Osteoblast (primary cell): ENCODE results near the gene FBXL19. TPM values are rescaled to one million over a fixed set of nuclear protein-coding genes. Genes with fewer than 3 reads are reported as not detected.

ENCODE experiments used
- DNase-seq: peaks from one replicate; pipeline ENCODE4 v3.0.0; 2011; ENCODE audit warnings: low spot score, mixed read lengths; ENCODE audit not compliant: insufficient read length; ENCODE audit errors: missing footprints
- H2AFZ ChIP-seq: 2 replicates; pipeline ENCODE4 v1.6.0; 2011; ENCODE audit warnings: mild to moderate bottlenecking, low read length
- H3K27ac ChIP-seq: 2 replicates; pipeline ENCODE4 v1.5.1; 2011; ENCODE audit warnings: mild to moderate bottlenecking, low read depth, low read length, moderate library complexity
- H3K27me3 ChIP-seq: 2 replicates; pipeline ENCODE4 v1.6.0; 2012; ENCODE audit warnings: mild to moderate bottlenecking, control low read depth, inconsistent platforms, low read length, moderate library complexity; ENCODE audit not compliant: insufficient read depth
- H3K36me3 ChIP-seq: 2 replicates; pipeline ENCODE4 v1.5.1; 2011; ENCODE audit warnings: mild to moderate bottlenecking, low read length, control low read depth, moderate library complexity; ENCODE audit not compliant: insufficient read depth
- H3K4me1 ChIP-seq: 2 replicates; pipeline ENCODE4 v1.5.1; 2011; ENCODE audit warnings: mild to moderate bottlenecking, low read length, control low read depth, moderate library complexity; ENCODE audit not compliant: insufficient read depth
- H3K4me2 ChIP-seq: 2 replicates; pipeline ENCODE4 v1.6.0; 2011; ENCODE audit warnings: mild to moderate bottlenecking, low read length; ENCODE audit not compliant: insufficient read depth
- H3K4me3 ChIP-seq: fragments of 200-600 bp; sonication (generic); 3 replicates; pipeline ENCODE4 v1.5.1; 2012; ENCODE audit warnings: mild to moderate bottlenecking, low read length, inconsistent platforms; ENCODE audit not compliant: insufficient read depth
- H3K79me2 ChIP-seq: 2 replicates; pipeline ENCODE4 v1.6.0; 2012; ENCODE audit warnings: mild to moderate bottlenecking, low read length, control low read depth, inconsistent platforms; ENCODE audit not compliant: insufficient read depth
- H3K9me3 ChIP-seq: 2 replicates; pipeline ENCODE4 v1.5.1; 2011; ENCODE audit warnings: low read depth, low read length, control low read depth
- H4K20me1 ChIP-seq: 2 replicates; pipeline ENCODE4 v1.6.0; 2012; ENCODE audit warnings: mild to moderate bottlenecking, low read length, control low read depth; ENCODE audit not compliant: insufficient read depth
- total RNA-seq: library from RNA; depleted of rRNA; stranded (reverse); fragments of >200 nt; gene quantifications from 2 replicates; pipeline ENCODE4 v1.2.3, GENCODE V29; 2012
- TF ChIP-seq, protein P1 (sequence below): IDR thresholded peaks from 2 replicates; pipeline ENCODE4 v1.5.1; 2011; ENCODE audit warnings: mild to moderate bottlenecking, low read depth, low read length, moderate library complexity; ENCODE audit errors: extremely low read depth

The FBXL19 gene
- total RNA-seq, 1 donor, result 14.5 TPM

GRCh38 chr16:30893417-30893743, 30.0 kb upstream of the FBXL19 start:
- Histone ChIP-seq H3K27me3 (no peaks in the 10 kb centered on the region), H2AFZ (peak overlapping the region; percentile 88), H3K4me1 (peaks cover 36% of the 10 kb centered on the region), H3K4me2 (peak overlapping the region; percentile 92), H4K20me1 (no peaks in the 10 kb centered on the region), H3K4me3 (peak overlapping the region; percentile 89), H3K36me3 (peaks cover 14% of the 10 kb centered on the region), H3K79me2 (peaks cover 18% of the 10 kb centered on the region), H3K27ac (peak overlapping the region; percentile 70), H3K9me3 (no peaks in the 10 kb centered on the region)
- TF ChIP-seq, protein P1, sequence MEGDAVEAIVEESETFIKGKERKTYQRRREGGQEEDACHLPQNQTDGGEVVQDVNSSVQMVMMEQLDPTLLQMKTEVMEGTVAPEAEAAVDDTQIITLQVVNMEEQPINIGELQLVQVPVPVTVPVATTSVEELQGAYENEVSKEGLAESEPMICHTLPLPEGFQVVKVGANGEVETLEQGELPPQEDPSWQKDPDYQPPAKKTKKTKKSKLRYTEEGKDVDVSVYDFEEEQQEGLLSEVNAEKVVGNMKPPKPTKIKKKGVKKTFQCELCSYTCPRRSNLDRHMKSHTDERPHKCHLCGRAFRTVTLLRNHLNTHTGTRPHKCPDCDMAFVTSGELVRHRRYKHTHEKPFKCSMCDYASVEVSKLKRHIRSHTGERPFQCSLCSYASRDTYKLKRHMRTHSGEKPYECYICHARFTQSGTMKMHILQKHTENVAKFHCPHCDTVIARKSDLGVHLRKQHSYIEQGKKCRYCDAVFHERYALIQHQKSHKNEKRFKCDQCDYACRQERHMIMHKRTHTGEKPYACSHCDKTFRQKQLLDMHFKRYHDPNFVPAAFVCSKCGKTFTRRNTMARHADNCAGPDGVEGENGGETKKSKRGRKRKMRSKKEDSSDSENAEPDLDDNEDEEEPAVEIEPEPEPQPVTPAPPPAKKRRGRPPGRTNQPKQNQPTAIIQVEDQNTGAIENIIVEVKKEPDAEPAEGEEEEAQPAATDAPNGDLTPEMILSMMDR, result no peak
- DNase-seq, result no peak

DNA sequence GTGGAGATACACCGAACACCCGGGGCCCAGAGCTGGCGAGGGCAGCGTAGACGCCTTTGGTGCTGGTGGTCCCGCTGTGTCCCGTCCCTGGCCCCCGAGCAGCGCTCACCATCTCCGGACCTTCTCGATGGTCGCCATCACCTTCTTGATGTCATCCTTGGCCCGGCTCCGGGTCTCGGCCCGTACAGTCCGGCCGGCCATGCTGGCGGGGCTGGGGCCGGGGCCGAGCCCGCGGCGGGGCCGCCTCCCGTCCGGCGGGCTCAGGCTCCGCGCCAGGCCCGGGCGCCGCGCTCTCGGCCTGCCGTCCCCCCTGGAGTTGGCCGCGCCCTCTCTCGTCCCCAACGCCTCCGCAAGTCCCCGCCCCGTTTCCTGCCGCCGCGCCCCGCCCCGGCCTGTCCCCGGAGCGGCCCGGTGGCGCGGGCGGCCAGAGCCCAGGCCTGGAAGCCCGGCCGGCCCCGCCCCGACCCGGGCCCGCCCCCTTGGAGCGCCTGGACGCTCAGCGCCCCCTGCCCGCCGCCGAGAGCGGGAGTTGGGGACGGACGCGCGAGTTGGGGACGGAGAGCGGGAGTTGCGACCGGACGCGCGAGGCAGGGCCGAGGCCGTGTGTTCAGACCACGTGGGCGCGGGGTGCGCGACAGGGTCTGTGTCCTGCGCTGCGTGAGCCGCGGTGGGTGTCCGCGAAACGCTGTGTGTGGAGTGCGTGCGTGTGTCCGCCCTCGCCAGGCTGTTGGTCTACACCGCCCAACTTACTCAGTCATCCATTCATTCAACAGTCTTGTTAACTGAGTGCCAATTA, 29.4 kb upstream of the FBXL19 start, which contains the start of gene BCL7C:
TSS of gene BCL7C (minus strand) at position 334 of the 796 bp plus-strand sequence. CDS start at position 201, 133 bp downstream.
- peak within 1 kb of the TSS; percentile 95 for H2AFZ ChIP-seq
- TF ChIP-seq, protein P1, result peak; percentile 10
- no peaks in the 10 kb centered on the region for H3K27me3 ChIP-seq
- H3K27ac ChIP-seq, result peak within 1 kb of the TSS; percentile 70
- H3K79me2 ChIP-seq, result peaks cover 18% of the 10 kb centered on the region
- peak within 1 kb of the TSS; percentile 92 for H3K4me2 ChIP-seq
- peaks cover 36% of the 10 kb centered on the region for H3K4me1 ChIP-seq
- H3K9me3 ChIP-seq, result no peaks in the 10 kb centered on the region
- peak; percentile 98 for DNase-seq
- H3K4me3 ChIP-seq, result peak within 1 kb of the TSS; percentile 89
- peaks cover 9% of the 10 kb centered on the region for H3K36me3 ChIP-seq
- H4K20me1 ChIP-seq, result no peaks in the 10 kb centered on the region

DNA sequence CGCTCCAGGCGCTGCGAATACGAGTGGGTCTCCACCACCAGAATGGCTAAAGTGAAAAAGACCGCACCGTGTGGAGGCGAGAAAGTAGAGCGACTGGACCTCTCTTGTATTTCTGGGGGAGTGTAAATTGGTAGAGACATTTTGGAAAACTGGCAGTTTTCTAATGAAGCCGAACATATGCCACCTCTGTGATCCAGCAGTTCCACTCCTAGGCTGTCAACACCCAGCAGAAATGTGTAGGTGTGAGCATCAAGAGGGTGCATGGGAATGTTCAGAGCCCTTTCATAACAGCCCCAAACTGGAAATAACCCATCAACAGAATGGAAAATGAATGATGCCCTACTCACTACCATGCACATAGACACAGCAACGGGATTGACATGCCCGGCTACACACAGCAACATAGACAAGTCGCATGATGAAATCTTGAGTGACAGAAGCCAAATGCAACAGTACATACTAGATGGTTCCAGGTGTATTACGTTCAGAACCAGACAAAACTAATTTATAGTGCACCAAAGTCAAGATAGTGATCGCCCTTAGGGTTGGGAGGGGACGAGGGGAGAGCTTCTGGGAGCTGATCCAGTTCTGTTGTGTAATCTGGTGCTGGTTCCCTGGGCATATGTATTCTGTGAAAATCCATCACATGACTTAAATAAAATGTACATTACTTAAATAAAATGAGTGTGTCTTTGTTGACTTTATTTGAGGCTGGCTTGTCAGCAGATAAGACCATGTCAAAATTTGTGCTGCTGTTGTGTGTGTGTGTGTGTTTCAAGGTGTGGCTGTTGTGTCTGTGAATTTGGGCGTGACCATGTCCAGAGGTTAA, 28.6 kb upstream of the FBXL19 start:
- peaks cover 36% of the 10 kb centered on the region for H3K4me1 ChIP-seq
- H3K27ac ChIP-seq, result peak overlapping the region; percentile 58
- TF ChIP-seq, protein P1, result no peak
- peak overlapping the region; percentile 82 for H3K4me2 ChIP-seq
- no peaks in the 10 kb centered on the region for H4K20me1 ChIP-seq
- peak overlapping the region; percentile 95 for H2AFZ ChIP-seq
- H3K4me3 ChIP-seq, result peak overlapping the region; percentile 89
- H3K9me3 ChIP-seq, result no peaks in the 10 kb centered on the region
- peaks cover 5% of the 10 kb centered on the region for H3K36me3 ChIP-seq
- H3K79me2 ChIP-seq, result peaks cover 16% of the 10 kb centered on the region
- H3K27me3 ChIP-seq, result no peaks in the 10 kb centered on the region
- DNase-seq, result peak; percentile 44
